ENCODE results near the gene TNFRSF12A.

The TNFRSF12A gene

GRCh38 chr16:3013998-3014690, 6.0 kb upstream of the TNFRSF12A start:
- TF ChIP-seq CTCF (IDR thresholded peaks at IDR 0.05): no peak

- TF ChIP-seq CTCF (IDR thresholded peaks at IDR 0.05): no peak
Observed at GRCh38 chr16:3014971-3015370, 5.2 kb upstream of the TNFRSF12A start.

- no peak for TF ChIP-seq CTCF (IDR thresholded peaks at IDR 0.05)
Observed at GRCh38 chr16:3015865-3016521, 4.2 kb upstream of the TNFRSF12A start.

- no peak for TF ChIP-seq CTCF (IDR thresholded peaks at IDR 0.05)
Observed at GRCh38 chr16:3017344-3017743, 2.8 kb upstream of the TNFRSF12A start.

- TF ChIP-seq CTCF (IDR thresholded peaks at IDR 0.05): no peak
Observed at GRCh38 chr16:3017794-3018506, 2.2 kb upstream of the TNFRSF12A start, which contains the start of gene CLDN6. Gene CLDN6, minus strand, starts transcription at chr16:3018183. Its CDS starts 2,162 bp downstream, at chr16:3016021.

GRCh38 chr16:3019594-3020246, 448 bp upstream of the TNFRSF12A start:
- no peak for TF ChIP-seq CTCF (IDR thresholded peaks at IDR 0.05)
